BLaER1 treated with 17β-estradiol and CSF1 and Interleukin-3, amounts not matched to agents 10 nM and 100 nM (cell line): ENCODE results near the gene UGT2B7.
"Not testable (repeated sequence)": the region's sequence is repeated elsewhere in the genome, so short reads cannot be mapped to it uniquely, and the experiment has no call there.

ENCODE experiments used
- H3K27ac ChIP-seq, 11 experiments: shearing (Covaris generic); formaldehyde crosslinking; 2 replicates each; pipeline ENCODE4 v1.8.1; 2022
- H3K27me3 ChIP-seq, 11 experiments: shearing (Covaris generic); formaldehyde crosslinking; 2 replicates each; pipeline ENCODE4 v1.8.1; 2022
- H3K36me3 ChIP-seq, 11 experiments: shearing (Covaris generic); formaldehyde crosslinking; 2 replicates each; pipeline ENCODE4 v1.8.1; 2022
- H3K4me1 ChIP-seq, 10 experiments: shearing (Covaris generic); formaldehyde crosslinking; 2 replicates each; pipeline ENCODE4 v1.8.1; 2022
- H3K4me2 ChIP-seq, 11 experiments: shearing (Covaris generic); formaldehyde crosslinking; 2 replicates each; pipeline ENCODE4 v1.8.1; 2022
- H3K4me3 ChIP-seq, 10 experiments: shearing (Covaris generic); formaldehyde crosslinking; 2 replicates each; pipeline ENCODE4 v1.8.1; 2022
- H3K9ac ChIP-seq, 11 experiments: shearing (Covaris generic); formaldehyde crosslinking; 2 replicates each; pipeline ENCODE4 v1.8.1; 2022
- H3K9me3 ChIP-seq, 11 experiments: shearing (Covaris generic); formaldehyde crosslinking; replicated peaks in 1 of 11; 2 replicates each; pipeline ENCODE4 v1.8.1; 2022
- H4K20me1 ChIP-seq, 11 experiments: shearing (Covaris generic); formaldehyde crosslinking; 2 replicates each; pipeline ENCODE4 v1.8.1; 2022
- Cebpa-rat ChIP-seq, 11 experiments: shearing (Covaris generic); IDR thresholded peaks; 2 replicates each; pipeline ENCODE4 v1.8.1; 2022

The UGT2B7 gene

GRCh38 chr4:69098470-69098869, 2.2 kb downstream of the UGT2B7 start:
- no peak overlapping the region for H3K4me3 ChIP-seq
- H3K27ac ChIP-seq, result no peak overlapping the region
- H3K4me1 ChIP-seq, result peaks cover 0 to 17% (median 2%) of the 10 kb centered on the region in 10 experiments; a peak in 8 of 20 replicates
- H3K9ac ChIP-seq, result no peak overlapping the region
- no peak for TF ChIP-seq Cebpa-rat (IDR thresholded peaks at IDR 0.05)
- no peaks in the 10 kb centered on the region for H3K9me3 ChIP-seq
- H3K4me2 ChIP-seq, result no peak overlapping the region
- H4K20me1 ChIP-seq, result no peaks in the 10 kb centered on the region
- no peaks in the 10 kb centered on the region for H3K36me3 ChIP-seq
- no peaks in the 10 kb centered on the region for H3K27me3 ChIP-seq

- H4K20me1 ChIP-seq, result no peaks in the 10 kb centered on the region
- no peak overlapping the region for H3K9ac ChIP-seq
- no peaks in the 10 kb centered on the region for H3K36me3 ChIP-seq
- H3K4me3 ChIP-seq, result no peak overlapping the region
- H3K4me1 ChIP-seq, result peaks cover 0 to 16% (median 2%) of the 10 kb centered on the region in 10 experiments; a peak in 8 of 20 replicates
- no peak overlapping the region for H3K27ac ChIP-seq
- H3K27me3 ChIP-seq, result no peaks in the 10 kb centered on the region
- H3K9me3 ChIP-seq, result no peaks in the 10 kb centered on the region
- no peak overlapping the region for H3K4me2 ChIP-seq
- TF ChIP-seq Cebpa-rat (IDR thresholded peaks at IDR 0.05), result no peak
Observed at GRCh38 chr4:69099910-69100309, 3.6 kb downstream of the UGT2B7 start.

GRCh38 chr4:69102668-69103067, 6.4 kb downstream of the UGT2B7 start:
- H3K9ac ChIP-seq, H3K36me3 ChIP-seq, H3K4me3 ChIP-seq, H3K9me3 ChIP-seq, H3K27me3 ChIP-seq, H3K27ac ChIP-seq, H3K4me2 ChIP-seq, H4K20me1 ChIP-seq, H3K4me1 ChIP-seq: not testable (repeated sequence)

- no peak overlapping the region for H3K9ac ChIP-seq
- H4K20me1 ChIP-seq, result no peaks in the 10 kb centered on the region
- H3K4me1 ChIP-seq, result no peaks in the 10 kb centered on the region
- H3K27me3 ChIP-seq, result no peaks in the 10 kb centered on the region
- H3K27ac ChIP-seq, result no peak overlapping the region
- H3K4me3 ChIP-seq, result no peak overlapping the region
- no peak overlapping the region for H3K4me2 ChIP-seq
- no peak for TF ChIP-seq Cebpa-rat (IDR thresholded peaks at IDR 0.05)
- no peaks in the 10 kb centered on the region for H3K36me3 ChIP-seq
- H3K9me3 ChIP-seq, result no peaks in the 10 kb centered on the region
Observed at GRCh38 chr4:69104719-69105275, 8.5 kb downstream of the UGT2B7 start.

GRCh38 chr4:69115151-69115850, 19.0 kb downstream of the UGT2B7 start:
- H3K36me3 ChIP-seq, H3K9ac ChIP-seq, H3K4me3 ChIP-seq, H3K9me3 ChIP-seq, H3K27ac ChIP-seq, H3K27me3 ChIP-seq, H3K4me1 ChIP-seq, H4K20me1 ChIP-seq, H3K4me2 ChIP-seq: not testable (repeated sequence)

GRCh38 chr4:69115851-69116213, 19.6 kb downstream of the UGT2B7 start:
- no peaks in the 10 kb centered on the region for H3K4me1 ChIP-seq
- H3K27ac ChIP-seq, result no peak overlapping the region
- H3K9me3 ChIP-seq, result peaks cover 0 to 6% (median 0%) of the 10 kb centered on the region in 11 experiments; a peak in 1 of 22 replicates
- H3K4me3 ChIP-seq, result no peak overlapping the region
- no peak overlapping the region for H3K9ac ChIP-seq
- H3K36me3 ChIP-seq, result no peaks in the 10 kb centered on the region
- H3K4me2 ChIP-seq, result no peak overlapping the region
- H4K20me1 ChIP-seq, result no peaks in the 10 kb centered on the region
- no peak for TF ChIP-seq Cebpa-rat (IDR thresholded peaks at IDR 0.05)
- H3K27me3 ChIP-seq, result no peaks in the 10 kb centered on the region

- Histone ChIP-seq H3K4me3 (no peak overlapping the region), H3K4me2 (no peak overlapping the region), H3K9me3 (peaks cover 0 to 6% (median 0%) of the 10 kb centered on the region in 11 experiments; a peak in 1 of 22 replicates), H3K9ac (no peak overlapping the region), H3K36me3 (no peaks in the 10 kb centered on the region), H4K20me1 (no peaks in the 10 kb centered on the region), H3K27ac (no peak overlapping the region), H3K4me1 (no peaks in the 10 kb centered on the region), H3K27me3 (no peaks in the 10 kb centered on the region)
- no peak for TF ChIP-seq Cebpa-rat (IDR thresholded peaks at IDR 0.05)
Observed at GRCh38 chr4:69116645-69117321, 20.5 kb downstream of the UGT2B7 start.

GRCh38 chr4:69120870-69121269, 24.6 kb downstream of the UGT2B7 start:
- H3K9ac ChIP-seq, result no peak overlapping the region
- no peak overlapping the region for H3K4me3 ChIP-seq
- H3K36me3 ChIP-seq, result no peaks in the 10 kb centered on the region
- H3K4me1 ChIP-seq, result no peaks in the 10 kb centered on the region
- TF ChIP-seq Cebpa-rat (IDR thresholded peaks at IDR 0.05), result no peak
- H3K9me3 ChIP-seq, result no peaks in the 10 kb centered on the region
- H3K27ac ChIP-seq, result no peak overlapping the region
- no peak overlapping the region for H3K4me2 ChIP-seq
- no peaks in the 10 kb centered on the region for H3K27me3 ChIP-seq
- no peaks in the 10 kb centered on the region for H4K20me1 ChIP-seq

GRCh38 chr4:69122476-69122875, 26.2 kb downstream of the UGT2B7 start:
- no peaks in the 10 kb centered on the region for H3K27me3 ChIP-seq
- H3K4me2 ChIP-seq, result no peak overlapping the region
- no peaks in the 10 kb centered on the region for H3K36me3 ChIP-seq
- no peak overlapping the region for H3K9ac ChIP-seq
- no peak overlapping the region for H3K27ac ChIP-seq
- H3K9me3 ChIP-seq, result no peaks in the 10 kb centered on the region
- H3K4me1 ChIP-seq, result no peaks in the 10 kb centered on the region
- no peak for TF ChIP-seq Cebpa-rat (IDR thresholded peaks at IDR 0.05)
- H3K4me3 ChIP-seq, result no peak overlapping the region
- H4K20me1 ChIP-seq, result no peaks in the 10 kb centered on the region

- Histone ChIP-seq H3K9me3 (no peaks in the 10 kb centered on the region), H3K27ac (no peak overlapping the region), H4K20me1 (no peaks in the 10 kb centered on the region), H3K9ac (no peak overlapping the region), H3K4me2 (no peak overlapping the region), H3K36me3 (no peaks in the 10 kb centered on the region), H3K4me3 (no peak overlapping the region), H3K4me1 (no peaks in the 10 kb centered on the region), H3K27me3 (no peaks in the 10 kb centered on the region)
- no peak for TF ChIP-seq Cebpa-rat (IDR thresholded peaks at IDR 0.05)
Observed at GRCh38 chr4:69124941-69125340, 28.7 kb downstream of the UGT2B7 start.
